ENCODE measurements around the gene IL6R. TPM values are rescaled to one million over a fixed set of nuclear protein-coding genes. Genes with fewer than 3 reads are reported as not detected.

IL6R gene
- total and polyA plus RNA-seq, 2 experiments from 2014 or later: 35.1 to 38.5 TPM

GRCh38 chr1:154489695-154490274 is 84.6 kb downstream of the IL6R start:
- H3K4me1 ChIP-seq (ENCODE audit: insufficient read depth): no peaks in the 10 kb centered on the region
- peaks cover 9% of the 10 kb centered on the region for H3K27me3 ChIP-seq
- H3K36me3 ChIP-seq (replicated peaks; ENCODE audit: insufficient read depth, low read depth): no peaks in the 10 kb centered on the region
- H3K9me3 ChIP-seq (ENCODE audit: low read depth): no peaks in the 10 kb centered on the region
- H3K27ac ChIP-seq: no peak overlapping the region
- no peaks in the 10 kb centered on the region for H4K20me1 ChIP-seq (ENCODE audit: insufficient read depth, poor library complexity, severe bottlenecking)
- H3K4me2 ChIP-seq: no peak overlapping the region
- no peak overlapping the region for H2AFZ ChIP-seq
- no peak for TF ChIP-seq CTCF (IDR thresholded peaks at IDR 0.05; ENCODE audit: poor library complexity)
- no peak for TF ChIP-seq EZH2 (IDR thresholded peaks at IDR 0.05; ENCODE audit: borderline replicate concordance)
- no peak for TF ChIP-seq EZH2phosphoT487 (IDR thresholded peaks at IDR 0.05; ENCODE audit: low read depth, severe bottlenecking, unreplicated experiment)
- no peaks in the 10 kb centered on the region for H3K9me2 ChIP-seq (replicated peaks; ENCODE audit: insufficient read depth)
- WGBS (ENCODE audit: low lambda C conversion rate, missing lambda C conversion rate): 65% methylated on average over 5 of the region's 5 CpGs
- H3K79me2 ChIP-seq: no peaks in the 10 kb centered on the region
- H3K4me3 ChIP-seq: no peak overlapping the region
- DNase-seq (ENCODE audit: low spot score): no peak

- Histone ChIP-seq H3K9me2 (replicated peaks; ENCODE audit: insufficient read depth) (no peaks in the 10 kb centered on the region), H3K36me3 (replicated peaks; ENCODE audit: insufficient read depth, low read depth) (no peaks in the 10 kb centered on the region), H3K79me2 (no peaks in the 10 kb centered on the region), H3K9me3 (ENCODE audit: low read depth) (no peaks in the 10 kb centered on the region), H3K4me3 (no peak overlapping the region), H2AFZ (no peak overlapping the region), H3K27ac (no peak overlapping the region), H3K4me1 (ENCODE audit: insufficient read depth) (no peaks in the 10 kb centered on the region), H3K27me3 (peaks cover 9% of the 10 kb centered on the region), H3K4me2 (no peak overlapping the region), H4K20me1 (ENCODE audit: insufficient read depth, poor library complexity, severe bottlenecking) (no peaks in the 10 kb centered on the region)
- 91% methylated on average over 1 of the region's 1 CpG for WGBS (ENCODE audit: low lambda C conversion rate, missing lambda C conversion rate)
- no peak for DNase-seq (ENCODE audit: low spot score)
- TF ChIP-seq CTCF (IDR thresholded peaks at IDR 0.05; ENCODE audit: poor library complexity) (no peak), EZH2phosphoT487 (IDR thresholded peaks at IDR 0.05; ENCODE audit: low read depth, severe bottlenecking, unreplicated experiment) (no peak), EZH2 (IDR thresholded peaks at IDR 0.05; ENCODE audit: borderline replicate concordance) (no peak)
These were observed 85.2 kb downstream of the IL6R start for GRCh38 chr1:154490317-154490716.

GRCh38 chr1:154492115-154492514 is 87.0 kb downstream of the IL6R start:
- no peaks in the 10 kb centered on the region for H3K4me1 ChIP-seq (ENCODE audit: insufficient read depth)
- TF ChIP-seq EZH2 (IDR thresholded peaks at IDR 0.05; ENCODE audit: borderline replicate concordance) (no peak), EZH2phosphoT487 (IDR thresholded peaks at IDR 0.05; ENCODE audit: low read depth, severe bottlenecking, unreplicated experiment) (no peak), CTCF (IDR thresholded peaks at IDR 0.05; ENCODE audit: poor library complexity) (no peak)
- no peaks in the 10 kb centered on the region for H3K79me2 ChIP-seq
- H4K20me1 ChIP-seq (ENCODE audit: insufficient read depth, poor library complexity, severe bottlenecking): no peaks in the 10 kb centered on the region
- no peak overlapping the region for H3K4me3 ChIP-seq
- no peaks in the 10 kb centered on the region for H3K9me3 ChIP-seq (ENCODE audit: low read depth)
- no peak overlapping the region for H3K4me2 ChIP-seq
- no peaks in the 10 kb centered on the region for H3K9me2 ChIP-seq (replicated peaks; ENCODE audit: insufficient read depth)
- WGBS (ENCODE audit: low lambda C conversion rate, missing lambda C conversion rate): 88% methylated on average over 4 of the region's 4 CpGs
- no peak for DNase-seq (ENCODE audit: low spot score)
- H3K27me3 ChIP-seq: peaks cover 9% of the 10 kb centered on the region
- no peak overlapping the region for H2AFZ ChIP-seq
- no peak overlapping the region for H3K27ac ChIP-seq
- no peaks in the 10 kb centered on the region for H3K36me3 ChIP-seq (replicated peaks; ENCODE audit: insufficient read depth, low read depth)
